GM18858 (cell line): ENCODE data around the gene RIF1.
A peak's percentile ranks its signal among the peaks of the same experiment; 100 is the strongest.
"Not testable (repeated sequence)": the region's sequence is repeated elsewhere in the genome, so short reads cannot be mapped to it uniquely, and the experiment has no call there.

Source experiments
- ATAC-seq: cut with Tn5 transposase; IDR thresholded peaks from one replicate; pipeline ENCODE4 v1.9.1; 2021; ENCODE audit not compliant: unreplicated experiment

The RIF1 gene

DNA sequence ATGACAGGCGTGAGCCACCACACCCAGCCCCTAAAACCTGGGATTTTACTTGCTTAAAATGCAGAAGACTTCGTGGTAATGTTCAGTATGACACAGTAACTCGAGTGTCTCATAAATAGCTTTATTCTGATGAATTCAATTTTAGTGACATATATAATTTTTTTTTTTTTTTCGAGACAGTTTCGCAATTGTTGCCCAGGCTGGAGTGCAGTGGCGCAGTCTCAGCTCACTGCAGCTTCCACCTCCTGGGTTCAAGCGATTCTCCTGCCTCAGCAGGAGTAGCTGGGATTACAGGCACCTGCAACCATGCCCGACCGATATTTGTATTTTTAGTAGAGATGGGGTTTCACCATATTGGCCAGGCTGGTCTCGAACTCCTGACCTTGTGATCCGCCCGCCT lies 12.0 kb downstream of the RIF1 start:
- not testable (repeated sequence) for ATAC-seq

DNA sequence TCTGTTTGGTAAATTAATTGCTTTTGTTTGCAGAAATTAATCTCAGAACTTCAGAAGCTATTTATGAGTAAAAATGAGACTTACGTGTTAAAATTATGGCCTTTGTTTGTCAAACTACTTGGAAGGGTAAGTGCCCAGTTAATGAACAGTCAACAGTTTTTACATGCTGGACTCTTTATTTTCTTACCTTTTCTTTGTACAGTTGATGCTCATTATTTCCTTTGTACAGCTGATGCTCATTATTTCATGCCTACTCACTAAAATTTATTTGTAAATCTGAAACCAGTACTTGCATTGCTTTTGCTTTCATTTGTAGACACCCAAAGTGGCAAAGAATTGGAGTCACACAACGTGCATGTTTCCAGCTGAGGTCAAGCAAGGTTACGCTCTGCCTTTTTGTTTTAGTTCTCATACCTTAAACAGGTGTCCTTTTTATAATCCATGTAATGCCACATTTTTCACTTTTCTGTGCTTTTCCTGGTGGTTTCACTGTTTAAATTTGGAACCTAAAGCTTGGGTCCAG lies 13.3 kb downstream of the RIF1 start:
- ATAC-seq = peak; percentile 82

DNA sequence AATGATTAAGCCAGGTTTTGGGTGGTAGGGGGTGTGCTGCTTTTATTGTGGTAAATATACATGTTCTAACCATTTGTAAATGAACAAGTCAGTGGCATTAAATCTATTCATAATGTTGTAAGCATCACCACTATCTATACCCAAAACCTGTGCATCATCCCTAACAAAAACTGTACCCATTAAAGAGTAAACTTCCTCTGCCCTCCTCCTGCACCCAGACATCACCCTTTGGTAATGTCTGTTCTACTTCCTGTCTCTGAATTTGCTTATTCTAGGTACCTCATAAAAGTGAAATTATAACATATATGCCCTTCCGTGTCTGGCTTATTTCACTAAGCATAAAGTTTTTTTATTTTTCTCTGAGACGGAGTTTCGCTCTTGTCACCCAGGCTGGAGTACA lies 14.1 kb downstream of the RIF1 start:
- ATAC-seq = no peak

DNA sequence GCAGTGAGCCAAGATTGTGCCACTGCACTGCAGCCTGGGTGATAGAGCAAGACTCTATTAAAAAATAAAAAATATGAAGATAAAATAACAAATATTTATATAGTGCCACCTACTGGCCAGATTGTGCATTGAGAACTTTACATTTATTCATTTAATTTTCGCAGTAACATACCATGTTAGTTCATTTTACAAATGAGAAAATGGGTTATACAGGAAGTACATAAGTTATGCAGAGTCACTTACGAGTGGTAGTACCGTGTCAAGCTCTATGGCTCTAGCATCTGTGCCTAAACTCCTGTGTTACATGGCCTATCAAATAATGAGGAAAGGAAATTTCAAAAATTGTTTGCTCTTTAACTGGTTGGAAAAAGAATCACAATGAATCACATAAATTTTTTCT lies 27.9 kb downstream of the RIF1 start:
- no peak for ATAC-seq

DNA sequence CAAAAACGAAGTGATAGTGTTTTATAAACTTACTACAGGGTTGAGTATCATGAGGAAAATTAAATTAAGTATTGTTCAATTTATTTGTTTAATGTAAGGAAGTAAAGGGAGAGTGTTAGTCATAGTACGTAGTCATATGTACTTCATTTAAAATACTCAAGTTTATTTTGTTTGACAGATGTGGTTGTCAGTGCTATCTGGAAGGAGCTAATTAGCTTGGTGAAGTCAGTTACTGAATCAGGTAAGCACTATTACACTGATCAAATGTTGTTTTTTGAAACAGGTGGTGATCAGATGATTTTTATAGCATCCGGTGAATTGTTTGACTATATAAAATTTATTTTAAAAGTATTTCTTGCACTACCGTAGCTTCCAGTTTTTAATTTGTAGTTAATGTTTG lies 28.8 kb downstream of the RIF1 start:
- no peak for ATAC-seq

DNA sequence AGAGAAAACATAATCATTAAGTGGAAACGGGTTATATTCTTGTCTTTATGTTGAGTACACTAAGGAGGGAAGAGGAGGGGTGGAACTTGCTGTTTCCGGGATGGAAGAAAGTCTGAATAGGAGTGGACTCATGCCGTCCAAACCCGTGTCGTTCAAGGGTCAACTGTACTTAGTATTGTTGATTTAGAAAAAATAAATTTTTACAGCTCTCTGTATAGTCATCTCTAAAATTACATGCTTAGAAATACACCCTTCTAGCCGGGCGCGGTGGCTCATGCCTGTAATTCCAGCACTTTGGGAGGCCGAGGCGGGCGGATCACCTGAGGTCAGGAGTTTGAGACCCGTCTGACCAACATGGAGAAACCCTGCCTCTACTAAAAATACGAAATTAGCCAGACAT lies 29.4 kb downstream of the RIF1 start:
- no peak for ATAC-seq

DNA sequence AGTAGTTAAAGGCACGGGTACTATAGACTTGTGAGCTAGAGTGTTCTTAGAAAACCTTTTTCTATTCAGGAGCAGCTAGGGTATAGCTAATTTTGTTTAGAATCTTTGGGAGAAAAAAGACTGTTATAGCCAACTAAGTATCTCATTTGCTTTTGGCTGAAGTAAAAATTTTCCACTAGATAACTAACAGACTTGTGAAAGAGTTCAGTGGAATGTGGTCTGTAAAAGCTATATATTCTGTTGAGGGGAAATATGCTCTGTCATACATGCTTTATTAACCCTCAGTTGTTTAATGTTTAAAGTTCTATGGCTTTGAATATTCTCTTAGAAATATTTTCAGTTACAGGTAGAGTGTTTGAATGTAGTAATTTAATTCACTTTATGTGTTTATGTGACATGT lies 49.7 kb downstream of the RIF1 start:
- ATAC-seq = no peak

DNA sequence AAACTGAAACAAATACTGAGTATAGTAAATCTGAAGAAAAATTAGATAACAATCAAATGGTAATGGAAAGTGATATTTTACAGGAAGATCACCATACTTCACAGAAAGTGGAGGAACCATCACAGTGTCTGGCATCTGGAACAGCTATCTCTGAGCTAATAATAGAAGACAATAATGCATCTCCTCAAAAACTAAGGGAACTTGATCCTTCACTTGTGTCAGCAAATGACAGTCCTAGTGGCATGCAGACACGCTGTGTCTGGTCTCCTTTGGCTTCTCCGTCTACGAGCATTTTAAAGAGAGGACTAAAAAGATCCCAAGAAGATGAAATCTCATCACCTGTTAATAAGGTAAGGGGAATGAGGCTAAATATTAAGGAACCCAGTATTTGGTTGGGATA lies 56.1 kb downstream of the RIF1 start:
- ATAC-seq = no peak

DNA sequence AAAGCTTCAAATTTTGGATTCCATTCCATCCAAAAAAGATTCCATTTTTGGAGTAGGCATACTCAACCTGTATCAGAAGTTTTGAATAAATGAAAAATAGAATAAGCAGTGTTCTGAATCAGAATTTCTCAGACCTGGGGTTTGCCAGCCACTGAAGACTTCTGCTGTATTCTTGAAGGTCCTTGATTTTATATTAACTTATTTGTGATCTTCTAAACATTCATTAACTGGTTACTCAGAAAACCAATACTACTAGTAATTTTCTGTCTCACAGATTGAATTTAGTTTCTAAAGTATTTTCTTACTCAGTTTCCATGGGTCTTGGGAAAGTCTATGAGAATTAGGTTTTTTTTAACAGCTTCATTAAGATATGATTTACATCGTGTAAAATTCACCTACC lies 60.9 kb downstream of the RIF1 start:
- no peak for ATAC-seq

GRCh38 chr2:151472966-151473365 lies 63.3 kb downstream of the RIF1 start:
- no peak for ATAC-seq

DNA sequence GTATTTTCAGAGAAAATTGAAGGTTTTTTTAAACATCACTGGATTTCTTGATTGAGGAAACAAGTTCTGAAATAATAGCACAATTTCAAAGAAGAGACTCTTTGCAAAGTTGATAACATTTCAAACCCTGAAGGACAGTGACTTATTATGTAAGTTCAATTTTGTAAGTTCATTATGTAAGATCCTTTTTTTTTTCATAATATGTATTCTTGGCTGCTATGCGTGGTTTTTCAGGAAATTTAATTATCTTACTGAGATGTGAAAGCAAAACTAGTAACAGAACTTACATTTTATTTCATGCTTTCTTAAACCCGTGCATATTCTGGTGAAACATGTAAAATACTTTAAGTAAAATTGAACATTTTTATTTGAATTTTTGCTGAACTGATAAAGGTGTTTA lies 65.4 kb downstream of the RIF1 start:
- ATAC-seq = no peak

DNA sequence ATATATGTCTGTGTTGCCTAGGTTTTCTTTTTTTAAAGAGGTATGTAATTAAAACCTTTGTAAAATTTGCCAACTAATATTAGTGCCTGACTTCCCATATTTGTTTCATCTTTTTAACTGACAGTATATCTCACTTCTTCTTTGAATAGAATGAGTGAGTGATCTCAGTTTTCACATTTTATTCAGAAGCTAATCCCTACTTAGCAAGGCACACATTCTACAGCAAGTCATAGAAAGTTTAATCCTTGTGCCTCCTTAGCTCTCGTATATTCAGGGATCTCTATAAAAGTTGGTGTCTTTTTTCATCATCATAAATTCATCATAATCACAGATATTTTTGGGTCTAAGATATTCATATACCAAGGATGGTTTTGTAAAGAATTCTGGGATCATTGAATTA lies 66.6 kb downstream of the RIF1 start:
- ATAC-seq = no peak

GRCh38 chr2:151478011-151478410 lies 68.3 kb downstream of the RIF1 start:
- ATAC-seq = no peak

- ATAC-seq = no peak
These were observed 72.0 kb downstream of the RIF1 start for GRCh38 chr2:151481744-151482143.

DNA sequence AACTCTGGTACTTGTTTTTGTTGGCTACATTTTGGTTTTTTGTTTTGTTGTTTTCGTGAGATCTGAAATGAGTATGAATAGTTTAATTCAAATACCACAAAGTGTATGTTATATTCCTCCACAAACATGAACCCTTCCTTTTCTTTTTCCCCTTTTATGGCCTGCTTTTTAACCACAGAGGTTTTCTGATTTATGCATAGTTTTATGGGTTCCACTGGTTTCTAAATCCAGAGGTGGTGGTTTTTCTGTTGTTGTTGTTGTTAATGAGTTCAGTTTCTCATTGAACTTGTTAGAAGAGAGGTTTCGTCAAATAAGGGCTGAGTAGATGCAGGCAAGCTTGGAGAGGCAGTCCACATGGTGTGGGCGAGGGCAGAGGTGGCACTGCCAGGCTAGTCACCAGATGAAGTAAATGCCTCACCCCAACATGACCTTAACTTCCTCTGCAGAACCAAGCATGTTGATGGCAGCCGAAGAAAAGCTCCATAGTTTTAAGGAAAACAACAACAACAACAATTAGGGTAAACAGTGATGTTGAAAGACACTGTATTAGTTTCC lies 72.5 kb downstream of the RIF1 start:
- no peak for ATAC-seq

DNA sequence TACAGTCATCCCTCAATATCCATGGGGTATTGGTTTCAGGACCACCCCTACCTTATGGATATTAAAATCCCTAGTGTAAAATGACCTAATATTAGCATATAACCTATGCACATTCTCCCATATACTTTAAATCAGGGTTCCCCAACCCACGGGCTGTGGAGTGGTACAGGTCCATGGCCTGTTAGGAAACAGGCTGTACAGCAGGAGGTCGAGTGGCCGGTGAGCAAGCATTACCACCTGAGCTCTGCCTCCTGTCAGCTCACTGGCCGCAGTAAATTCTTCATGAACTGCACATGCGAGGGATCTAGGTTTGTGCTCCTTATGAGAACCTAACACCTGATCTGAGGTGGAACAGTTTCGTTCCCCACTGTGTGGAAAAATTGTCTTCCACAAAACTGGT lies 73.8 kb downstream of the RIF1 start:
- ATAC-seq = no peak

DNA sequence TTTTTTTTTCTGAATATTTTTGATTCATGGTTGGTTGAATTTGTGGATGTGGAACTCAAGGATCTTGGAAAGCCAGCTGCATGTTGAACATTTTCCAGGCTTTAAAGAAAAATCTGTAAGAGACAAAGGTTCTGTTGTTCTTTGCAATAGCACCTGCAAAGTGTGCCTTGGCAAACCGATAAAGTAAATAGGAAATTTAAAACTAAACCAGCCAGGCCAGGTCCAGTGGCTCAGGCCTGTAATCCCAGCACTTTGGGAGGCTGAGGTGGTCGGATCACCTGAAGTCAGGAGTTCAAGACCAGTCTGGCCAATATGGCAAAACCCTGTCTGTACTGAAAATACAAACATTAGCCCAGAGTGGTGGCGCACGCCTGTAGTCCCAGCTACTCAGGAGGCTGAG lies 74.4 kb downstream of the RIF1 start:
- no peak for ATAC-seq

DNA sequence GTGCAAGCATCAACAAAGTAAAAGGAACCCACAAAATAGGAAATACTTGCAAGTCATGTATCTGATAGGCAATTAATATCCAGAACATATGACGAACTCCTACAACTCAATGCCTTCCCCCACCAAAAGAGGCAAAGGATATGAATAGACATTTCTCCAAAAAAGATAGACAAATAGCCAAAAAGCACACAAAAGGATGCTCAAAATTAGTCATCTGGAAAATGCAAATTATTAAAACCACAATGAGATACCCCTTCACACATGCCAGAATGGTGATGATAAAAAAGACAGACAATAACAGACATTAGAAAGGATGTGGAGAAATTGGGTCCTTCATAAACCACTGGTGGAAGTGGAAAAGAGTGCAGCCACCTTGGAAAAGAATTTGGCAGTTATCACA lies 76.4 kb downstream of the RIF1 start:
- ATAC-seq = no peak

GRCh38 chr2:151490276-151490675 lies 80.6 kb downstream of the RIF1 start:
- no peak for ATAC-seq

DNA sequence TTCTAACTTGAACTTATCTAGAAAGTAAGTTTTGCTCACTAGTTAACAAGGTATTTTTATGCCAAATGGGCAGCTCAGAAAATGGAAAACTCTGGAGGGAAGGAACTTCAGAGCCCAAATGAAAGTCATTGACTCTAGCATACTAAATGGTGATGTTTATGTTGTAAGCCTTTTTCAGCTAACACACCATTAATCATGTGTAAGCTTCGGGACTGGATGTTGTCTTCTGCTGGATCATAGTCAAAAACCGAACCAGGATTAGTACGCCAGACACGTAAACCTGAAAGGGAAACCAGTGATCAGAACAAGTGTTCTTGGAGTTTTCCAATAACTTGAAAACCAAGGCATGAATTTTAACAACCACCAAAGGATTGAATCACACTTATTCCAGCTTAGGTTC lies 81.8 kb downstream of the RIF1 start:
- no peak for ATAC-seq

DNA sequence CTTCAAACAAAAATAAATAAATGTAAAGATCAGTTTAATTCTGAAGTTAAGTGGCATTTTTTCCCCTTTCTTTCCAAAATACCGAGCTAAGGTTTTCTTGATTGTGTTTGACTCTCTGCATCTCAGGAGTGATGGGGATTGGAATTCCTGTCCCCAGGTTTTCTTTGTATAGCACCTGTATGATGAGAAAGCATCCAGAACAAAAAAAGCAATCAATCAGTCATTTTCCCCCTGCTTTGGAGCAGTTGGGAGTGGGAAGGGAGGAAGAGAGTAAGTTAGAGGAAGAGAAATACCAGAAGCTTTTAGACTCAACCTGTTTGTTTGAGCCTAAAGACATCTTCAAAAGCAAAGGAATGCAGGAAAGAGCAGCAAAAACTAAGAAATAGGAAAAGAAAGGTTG lies 88.5 kb downstream of the RIF1 start:
- no peak for ATAC-seq

- ATAC-seq = no peak
These were observed 96.5 kb downstream of the RIF1 start for GRCh38 chr2:151506170-151506569.

DNA sequence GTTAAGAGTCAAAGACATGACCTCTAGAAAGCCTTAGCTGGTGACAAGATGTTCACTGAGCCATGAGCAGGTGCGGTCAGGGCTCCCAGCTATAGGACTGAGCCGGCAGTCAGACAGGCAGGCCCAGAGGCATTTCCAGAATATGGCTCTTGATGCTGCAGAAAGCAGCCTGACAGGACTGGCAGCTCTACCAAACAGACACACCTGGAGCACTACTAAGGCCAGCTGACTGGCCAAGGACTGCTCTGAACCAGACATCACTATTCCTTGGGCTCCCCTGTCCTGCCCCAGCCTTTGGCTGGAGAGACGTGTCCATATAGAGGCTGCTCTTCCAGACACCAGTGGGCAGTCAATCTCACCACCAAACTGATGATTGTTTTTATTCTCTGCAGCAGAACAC lies 98.8 kb downstream of the RIF1 start:
- ATAC-seq = no peak

DNA sequence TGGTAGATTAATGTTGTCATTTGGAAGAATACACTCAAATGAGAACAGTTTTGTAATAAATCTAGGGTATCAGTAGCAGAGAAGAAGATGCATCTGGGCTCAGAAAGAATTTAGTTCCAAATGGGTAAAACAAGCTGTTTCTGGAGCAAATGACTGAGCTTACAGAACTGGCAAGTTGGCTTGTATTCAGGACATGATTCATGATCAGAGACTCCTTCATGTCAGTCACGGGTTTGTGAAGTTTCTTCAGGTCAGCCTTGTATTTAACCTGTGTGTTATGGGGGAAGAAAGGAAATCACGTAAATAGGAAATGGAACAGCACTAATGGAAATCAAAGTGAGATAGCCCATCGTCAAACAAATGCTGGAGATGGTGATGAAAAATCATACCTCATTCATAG lies 109.1 kb downstream of the RIF1 start:
- ATAC-seq = no peak
